Measurements from ENCODE around the gene RAB10. TPM values are rescaled to one million over a fixed set of nuclear protein-coding genes. Genes with fewer than 3 reads are reported as not detected.

Gene RAB10
- total and polyA plus RNA-seq, 2 of the 13 experiments (the other 11 are each of a cell fraction or from before 2014, with no cell fraction given) = 48.2 to 120 TPM

DNA sequence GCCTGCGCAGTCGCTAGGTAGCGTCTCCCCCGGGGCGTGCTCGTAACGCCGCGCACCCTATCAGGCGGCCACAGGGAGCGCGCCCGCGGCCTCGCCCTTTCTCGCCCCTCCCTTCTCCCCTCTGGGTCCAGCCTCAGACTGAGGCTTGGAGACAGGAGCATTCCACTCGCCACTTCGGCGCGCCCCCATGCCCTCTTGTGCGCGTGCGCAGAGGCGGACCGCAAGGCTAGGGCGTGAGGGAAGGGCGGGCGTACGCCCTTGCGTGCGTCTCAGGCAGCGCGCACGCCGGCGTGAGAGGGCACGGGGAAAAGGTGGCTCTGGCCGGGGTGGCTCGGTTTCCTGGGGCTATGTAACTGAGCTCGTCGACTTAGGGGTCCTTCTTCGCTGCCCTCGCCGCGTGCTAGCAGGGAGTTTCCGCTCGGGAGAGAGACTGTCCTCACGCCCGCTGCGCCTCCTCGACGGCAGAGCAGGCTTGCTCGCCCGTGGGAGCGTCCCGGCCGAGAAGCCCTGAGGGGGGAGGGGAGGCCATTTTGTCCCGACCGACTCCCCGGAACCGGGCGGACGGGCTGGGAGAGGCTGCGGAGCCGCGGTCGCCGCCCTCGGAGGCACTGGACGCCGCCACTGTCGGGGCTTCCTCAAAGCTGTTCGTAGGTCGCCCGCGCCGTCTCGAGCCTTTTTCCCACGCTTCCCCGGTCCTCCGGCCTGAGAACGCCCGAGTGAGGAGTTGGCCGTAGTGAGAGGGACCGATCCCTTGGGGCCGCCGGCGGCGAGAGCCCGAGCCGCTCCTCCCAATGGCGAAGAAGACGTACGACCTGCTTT lies at the start of gene RAB10 (continued):
- TF ChIP-seq, protein P1, sequence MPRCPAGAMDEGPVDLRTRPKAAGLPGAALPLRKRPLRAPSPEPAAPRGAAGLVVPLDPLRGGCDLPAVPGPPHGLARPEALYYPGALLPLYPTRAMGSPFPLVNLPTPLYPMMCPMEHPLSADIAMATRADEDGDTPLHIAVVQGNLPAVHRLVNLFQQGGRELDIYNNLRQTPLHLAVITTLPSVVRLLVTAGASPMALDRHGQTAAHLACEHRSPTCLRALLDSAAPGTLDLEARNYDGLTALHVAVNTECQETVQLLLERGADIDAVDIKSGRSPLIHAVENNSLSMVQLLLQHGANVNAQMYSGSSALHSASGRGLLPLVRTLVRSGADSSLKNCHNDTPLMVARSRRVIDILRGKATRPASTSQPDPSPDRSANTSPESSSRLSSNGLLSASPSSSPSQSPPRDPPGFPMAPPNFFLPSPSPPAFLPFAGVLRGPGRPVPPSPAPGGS (CRISPR knock-in tag; IDR thresholded peaks at IDR 0.05) = peak; percentile 90; the same call in 1 of the 2 replicates
- TF ChIP-seq FOXK1 (CRISPR knock-in tag; IDR thresholded peaks at IDR 0.05; ENCODE audit: borderline replicate concordance, low read depth) = peak; percentile 61; the same call in 1 of the 2 replicates
- no peak for TF ChIP-seq CENPX (CRISPR knock-in tag; IDR thresholded peaks at IDR 0.05)
- TF ChIP-seq, protein P2, sequence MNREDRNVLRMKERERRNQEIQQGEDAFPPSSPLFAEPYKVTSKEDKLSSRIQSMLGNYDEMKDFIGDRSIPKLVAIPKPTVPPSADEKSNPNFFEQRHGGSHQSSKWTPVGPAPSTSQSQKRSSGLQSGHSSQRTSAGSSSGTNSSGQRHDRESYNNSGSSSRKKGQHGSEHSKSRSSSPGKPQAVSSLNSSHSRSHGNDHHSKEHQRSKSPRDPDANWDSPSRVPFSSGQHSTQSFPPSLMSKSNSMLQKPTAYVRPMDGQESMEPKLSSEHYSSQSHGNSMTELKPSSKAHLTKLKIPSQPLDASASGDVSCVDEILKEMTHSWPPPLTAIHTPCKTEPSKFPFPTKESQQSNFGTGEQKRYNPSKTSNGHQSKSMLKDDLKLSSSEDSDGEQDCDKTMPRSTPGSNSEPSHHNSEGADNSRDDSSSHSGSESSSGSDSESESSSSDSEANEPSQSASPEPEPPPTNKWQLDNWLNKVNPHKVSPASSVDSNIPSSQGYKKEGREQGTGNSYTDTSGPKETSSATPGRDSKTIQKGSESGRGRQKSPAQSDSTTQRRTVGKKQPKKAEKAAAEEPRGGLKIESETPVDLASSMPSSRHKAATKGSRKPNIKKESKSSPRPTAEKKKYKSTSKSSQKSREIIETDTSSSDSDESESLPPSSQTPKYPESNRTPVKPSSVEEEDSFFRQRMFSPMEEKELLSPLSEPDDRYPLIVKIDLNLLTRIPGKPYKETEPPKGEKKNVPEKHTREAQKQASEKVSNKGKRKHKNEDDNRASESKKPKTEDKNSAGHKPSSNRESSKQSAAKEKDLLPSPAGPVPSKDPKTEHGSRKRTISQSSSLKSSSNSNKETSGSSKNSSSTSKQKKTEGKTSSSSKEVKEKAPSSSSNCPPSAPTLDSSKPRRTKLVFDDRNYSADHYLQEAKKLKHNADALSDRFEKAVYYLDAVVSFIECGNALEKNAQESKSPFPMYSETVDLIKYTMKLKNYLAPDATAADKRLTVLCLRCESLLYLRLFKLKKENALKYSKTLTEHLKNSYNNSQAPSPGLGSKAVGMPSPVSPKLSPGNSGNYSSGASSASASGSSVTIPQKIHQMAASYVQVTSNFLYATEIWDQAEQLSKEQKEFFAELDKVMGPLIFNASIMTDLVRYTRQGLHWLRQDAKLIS (CRISPR knock-in tag; IDR thresholded peaks at IDR 0.05) = peak; percentile 91; the same call in 1 of the 2 replicates
- TF ChIP-seq, protein P3, sequence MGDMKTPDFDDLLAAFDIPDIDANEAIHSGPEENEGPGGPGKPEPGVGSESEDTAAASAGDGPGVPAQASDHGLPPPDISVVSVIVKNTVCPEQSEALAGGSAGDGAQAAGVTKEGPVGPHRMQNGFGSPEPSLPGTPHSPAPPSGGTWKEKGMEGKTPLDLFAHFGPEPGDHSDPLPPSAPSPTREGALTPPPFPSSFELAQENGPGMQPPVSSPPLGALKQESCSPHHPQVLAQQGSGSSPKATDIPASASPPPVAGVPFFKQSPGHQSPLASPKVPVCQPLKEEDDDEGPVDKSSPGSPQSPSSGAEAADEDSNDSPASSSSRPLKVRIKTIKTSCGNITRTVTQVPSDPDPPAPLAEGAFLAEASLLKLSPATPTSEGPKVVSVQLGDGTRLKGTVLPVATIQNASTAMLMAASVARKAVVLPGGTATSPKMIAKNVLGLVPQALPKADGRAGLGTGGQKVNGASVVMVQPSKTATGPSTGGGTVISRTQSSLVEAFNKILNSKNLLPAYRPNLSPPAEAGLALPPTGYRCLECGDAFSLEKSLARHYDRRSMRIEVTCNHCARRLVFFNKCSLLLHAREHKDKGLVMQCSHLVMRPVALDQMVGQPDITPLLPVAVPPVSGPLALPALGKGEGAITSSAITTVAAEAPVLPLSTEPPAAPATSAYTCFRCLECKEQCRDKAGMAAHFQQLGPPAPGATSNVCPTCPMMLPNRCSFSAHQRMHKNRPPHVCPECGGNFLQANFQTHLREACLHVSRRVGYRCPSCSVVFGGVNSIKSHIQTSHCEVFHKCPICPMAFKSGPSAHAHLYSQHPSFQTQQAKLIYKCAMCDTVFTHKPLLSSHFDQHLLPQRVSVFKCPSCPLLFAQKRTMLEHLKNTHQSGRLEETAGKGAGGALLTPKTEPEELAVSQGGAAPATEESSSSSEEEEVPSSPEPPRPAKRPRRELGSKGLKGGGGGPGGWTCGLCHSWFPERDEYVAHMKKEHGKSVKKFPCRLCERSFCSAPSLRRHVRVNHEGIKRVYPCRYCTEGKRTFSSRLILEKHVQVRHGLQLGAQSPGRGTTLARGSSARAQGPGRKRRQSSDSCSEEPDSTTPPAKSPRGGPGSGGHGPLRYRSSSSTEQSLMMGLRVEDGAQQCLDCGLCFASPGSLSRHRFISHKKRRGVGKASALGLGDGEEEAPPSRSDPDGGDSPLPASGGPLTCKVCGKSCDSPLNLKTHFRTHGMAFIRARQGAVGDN (CRISPR knock-in tag; IDR thresholded peaks at IDR 0.05) = peak; percentile 93
- peak; percentile 73; the same call in 1 of the 2 replicates for TF ChIP-seq NCOA5 (CRISPR knock-in tag; IDR thresholded peaks at IDR 0.05)
- TF ChIP-seq ZSCAN21 (CRISPR knock-in tag; IDR thresholded peaks at IDR 0.05; ENCODE audit: borderline replicate concordance) = peak; percentile 95
- peak; percentile 75; the same call in 1 of the 2 replicates for TF ChIP-seq JUN (CRISPR knock-in tag; IDR thresholded peaks at IDR 0.05)
- TF ChIP-seq ZNF350 (CRISPR knock-in tag; IDR thresholded peaks at IDR 0.05; ENCODE audit: borderline replicate concordance, low read depth) = peak; percentile 93; the same call in 1 of the 2 replicates
- TF ChIP-seq ZNF569 (CRISPR knock-in tag; IDR thresholded peaks at IDR 0.05; ENCODE audit: borderline replicate concordance) = peak; percentile 34; the same call in 1 of the 2 replicates
- peak; percentile 42; the same call in 1 of the 2 replicates for TF ChIP-seq HMG20A (CRISPR knock-in tag; IDR thresholded peaks at IDR 0.05; ENCODE audit: borderline replicate concordance)
- TF ChIP-seq CEBPB (IDR thresholded peaks at IDR 0.05; ENCODE audit: borderline replicate concordance, low read depth, low read length) = no peak
- peak; percentile 92 for TF ChIP-seq ZNF205 (CRISPR knock-in tag; IDR thresholded peaks at IDR 0.05)
- TF ChIP-seq ZNF10 (CRISPR knock-in tag; IDR thresholded peaks at IDR 0.05; ENCODE audit: borderline replicate concordance, low read depth) = no peak
- TF ChIP-seq ZEB1 (IDR thresholded peaks at IDR 0.05; ENCODE audit: insufficient replicate concordance, low read depth) = no peak
- TF ChIP-seq SP4 (CRISPR knock-in tag; IDR thresholded peaks at IDR 0.05) = peak; percentile 85
- no peak; the same call in 1 of the 2 replicates for TF ChIP-seq ZNF879 (CRISPR knock-in tag; IDR thresholded peaks at IDR 0.05)
- peak; percentile 57 for TF ChIP-seq ARNT2 (CRISPR knock-in tag; IDR thresholded peaks at IDR 0.05; ENCODE audit: low read depth)
- peak; percentile 82 for TF ChIP-seq ZNF563 (CRISPR knock-in tag; IDR thresholded peaks at IDR 0.05)
- TF ChIP-seq ZNF282 (IDR thresholded peaks at IDR 0.05; ENCODE audit: partially characterized antibody) = no peak

Measured in HepG2 (cell line).